ENCODE measurements around the gene NFS1. TPM values are rescaled to one million over a fixed set of nuclear protein-coding genes. Genes with fewer than 3 reads are reported as not detected.

Gene NFS1
- total and polyA plus RNA-seq, 2 of the 8 experiments (the other 6 are each of a cell fraction or from before 2014, with no cell fraction given) = 26.1 to 38.8 TPM

DNA sequence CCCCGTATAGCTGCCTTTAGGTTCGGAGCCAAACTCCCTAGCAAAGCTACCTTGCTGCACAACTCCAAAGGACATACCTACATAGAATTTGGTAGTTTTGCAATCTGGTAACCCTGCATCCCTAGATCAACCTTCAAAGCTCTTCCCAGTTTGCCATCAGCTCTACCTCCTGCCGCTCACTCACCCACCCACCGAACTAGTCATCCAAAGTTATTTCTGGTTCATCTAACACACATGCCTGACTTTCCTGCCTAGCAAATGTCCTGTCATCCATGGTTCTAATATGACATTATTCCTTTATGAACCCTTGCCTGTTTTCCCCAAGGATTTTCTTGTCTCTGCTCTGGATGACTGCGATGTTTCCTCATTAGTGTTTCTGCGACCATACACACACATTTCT lies 61.9 kb downstream of the NFS1 start (continued):
- TF ChIP-seq, protein P1, sequence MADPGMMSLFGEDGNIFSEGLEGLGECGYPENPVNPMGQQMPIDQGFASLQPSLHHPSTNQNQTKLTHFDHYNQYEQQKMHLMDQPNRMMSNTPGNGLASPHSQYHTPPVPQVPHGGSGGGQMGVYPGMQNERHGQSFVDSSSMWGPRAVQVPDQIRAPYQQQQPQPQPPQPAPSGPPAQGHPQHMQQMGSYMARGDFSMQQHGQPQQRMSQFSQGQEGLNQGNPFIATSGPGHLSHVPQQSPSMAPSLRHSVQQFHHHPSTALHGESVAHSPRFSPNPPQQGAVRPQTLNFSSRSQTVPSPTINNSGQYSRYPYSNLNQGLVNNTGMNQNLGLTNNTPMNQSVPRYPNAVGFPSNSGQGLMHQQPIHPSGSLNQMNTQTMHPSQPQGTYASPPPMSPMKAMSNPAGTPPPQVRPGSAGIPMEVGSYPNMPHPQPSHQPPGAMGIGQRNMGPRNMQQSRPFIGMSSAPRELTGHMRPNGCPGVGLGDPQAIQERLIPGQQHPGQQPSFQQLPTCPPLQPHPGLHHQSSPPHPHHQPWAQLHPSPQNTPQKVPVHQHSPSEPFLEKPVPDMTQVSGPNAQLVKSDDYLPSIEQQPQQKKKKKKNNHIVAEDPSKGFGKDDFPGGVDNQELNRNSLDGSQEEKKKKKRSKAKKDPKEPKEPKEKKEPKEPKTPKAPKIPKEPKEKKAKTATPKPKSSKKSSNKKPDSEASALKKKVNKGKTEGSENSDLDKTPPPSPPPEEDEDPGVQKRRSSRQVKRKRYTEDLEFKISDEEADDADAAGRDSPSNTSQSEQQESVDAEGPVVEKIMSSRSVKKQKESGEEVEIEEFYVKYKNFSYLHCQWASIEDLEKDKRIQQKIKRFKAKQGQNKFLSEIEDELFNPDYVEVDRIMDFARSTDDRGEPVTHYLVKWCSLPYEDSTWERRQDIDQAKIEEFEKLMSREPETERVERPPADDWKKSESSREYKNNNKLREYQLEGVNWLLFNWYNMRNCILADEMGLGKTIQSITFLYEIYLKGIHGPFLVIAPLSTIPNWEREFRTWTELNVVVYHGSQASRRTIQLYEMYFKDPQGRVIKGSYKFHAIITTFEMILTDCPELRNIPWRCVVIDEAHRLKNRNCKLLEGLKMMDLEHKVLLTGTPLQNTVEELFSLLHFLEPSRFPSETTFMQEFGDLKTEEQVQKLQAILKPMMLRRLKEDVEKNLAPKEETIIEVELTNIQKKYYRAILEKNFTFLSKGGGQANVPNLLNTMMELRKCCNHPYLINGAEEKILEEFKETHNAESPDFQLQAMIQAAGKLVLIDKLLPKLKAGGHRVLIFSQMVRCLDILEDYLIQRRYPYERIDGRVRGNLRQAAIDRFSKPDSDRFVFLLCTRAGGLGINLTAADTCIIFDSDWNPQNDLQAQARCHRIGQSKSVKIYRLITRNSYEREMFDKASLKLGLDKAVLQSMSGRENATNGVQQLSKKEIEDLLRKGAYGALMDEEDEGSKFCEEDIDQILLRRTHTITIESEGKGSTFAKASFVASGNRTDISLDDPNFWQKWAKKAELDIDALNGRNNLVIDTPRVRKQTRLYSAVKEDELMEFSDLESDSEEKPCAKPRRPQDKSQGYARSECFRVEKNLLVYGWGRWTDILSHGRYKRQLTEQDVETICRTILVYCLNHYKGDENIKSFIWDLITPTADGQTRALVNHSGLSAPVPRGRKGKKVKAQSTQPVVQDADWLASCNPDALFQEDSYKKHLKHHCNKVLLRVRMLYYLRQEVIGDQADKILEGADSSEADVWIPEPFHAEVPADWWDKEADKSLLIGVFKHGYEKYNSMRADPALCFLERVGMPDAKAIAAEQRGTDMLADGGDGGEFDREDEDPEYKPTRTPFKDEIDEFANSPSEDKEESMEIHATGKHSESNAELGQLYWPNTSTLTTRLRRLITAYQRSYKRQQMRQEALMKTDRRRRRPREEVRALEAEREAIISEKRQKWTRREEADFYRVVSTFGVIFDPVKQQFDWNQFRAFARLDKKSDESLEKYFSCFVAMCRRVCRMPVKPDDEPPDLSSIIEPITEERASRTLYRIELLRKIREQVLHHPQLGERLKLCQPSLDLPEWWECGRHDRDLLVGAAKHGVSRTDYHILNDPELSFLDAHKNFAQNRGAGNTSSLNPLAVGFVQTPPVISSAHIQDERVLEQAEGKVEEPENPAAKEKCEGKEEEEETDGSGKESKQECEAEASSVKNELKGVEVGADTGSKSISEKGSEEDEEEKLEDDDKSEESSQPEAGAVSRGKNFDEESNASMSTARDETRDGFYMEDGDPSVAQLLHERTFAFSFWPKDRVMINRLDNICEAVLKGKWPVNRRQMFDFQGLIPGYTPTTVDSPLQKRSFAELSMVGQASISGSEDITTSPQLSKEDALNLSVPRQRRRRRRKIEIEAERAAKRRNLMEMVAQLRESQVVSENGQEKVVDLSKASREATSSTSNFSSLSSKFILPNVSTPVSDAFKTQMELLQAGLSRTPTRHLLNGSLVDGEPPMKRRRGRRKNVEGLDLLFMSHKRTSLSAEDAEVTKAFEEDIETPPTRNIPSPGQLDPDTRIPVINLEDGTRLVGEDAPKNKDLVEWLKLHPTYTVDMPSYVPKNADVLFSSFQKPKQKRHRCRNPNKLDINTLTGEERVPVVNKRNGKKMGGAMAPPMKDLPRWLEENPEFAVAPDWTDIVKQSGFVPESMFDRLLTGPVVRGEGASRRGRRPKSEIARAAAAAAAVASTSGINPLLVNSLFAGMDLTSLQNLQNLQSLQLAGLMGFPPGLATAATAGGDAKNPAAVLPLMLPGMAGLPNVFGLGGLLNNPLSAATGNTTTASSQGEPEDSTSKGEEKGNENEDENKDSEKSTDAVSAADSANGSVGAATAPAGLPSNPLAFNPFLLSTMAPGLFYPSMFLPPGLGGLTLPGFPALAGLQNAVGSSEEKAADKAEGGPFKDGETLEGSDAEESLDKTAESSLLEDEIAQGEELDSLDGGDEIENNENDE (IDR thresholded peaks at IDR 0.05; ENCODE audit: insufficient replicate concordance, low read length) = no peak
- TF ChIP-seq POLR2A (IDR thresholded peaks at IDR 0.05; ENCODE audit: control extremely low read depth in 1 of 2, low read depth in 2 of 2, low read length in 2 of 2) = no peak
- TF ChIP-seq YY1 (IDR thresholded peaks at IDR 0.05; ENCODE audit: low read depth, low read length) = no peak
- TF ChIP-seq JUND (IDR thresholded peaks at IDR 0.05; ENCODE audit: low read length) = no peak
- TF ChIP-seq CHD2 (IDR thresholded peaks at IDR 0.05; ENCODE audit: low read length) = no peak
- no peak for TF ChIP-seq CBX8 (IDR thresholded peaks at IDR 0.05; ENCODE audit: borderline replicate concordance, low read depth, low read length)
- TF ChIP-seq SP4 (IDR thresholded peaks at IDR 0.05; ENCODE audit: low read length) = no peak
- no peak for TF ChIP-seq CHD1 (IDR thresholded peaks at IDR 0.05; ENCODE audit: low read depth, low read length)
- TF ChIP-seq, protein P2, sequence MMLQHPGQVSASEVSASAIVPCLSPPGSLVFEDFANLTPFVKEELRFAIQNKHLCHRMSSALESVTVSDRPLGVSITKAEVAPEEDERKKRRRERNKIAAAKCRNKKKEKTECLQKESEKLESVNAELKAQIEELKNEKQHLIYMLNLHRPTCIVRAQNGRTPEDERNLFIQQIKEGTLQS (IDR thresholded peaks at IDR 0.05; ENCODE audit: insufficient read depth, low read depth, low read length) = no peak
- TF ChIP-seq ZNF274 (IDR thresholded peaks at IDR 0.05; ENCODE audit: borderline replicate concordance, extremely low read depth, low read length) = no peak
- no peak for TF ChIP-seq EP300 (IDR thresholded peaks at IDR 0.05; ENCODE audit: borderline replicate concordance in 1 of 2, low read depth in 2 of 2, low read length in 2 of 2)
- no peak for TF ChIP-seq RXRA (IDR thresholded peaks at IDR 0.05; ENCODE audit: insufficient read depth, low read depth, low read length)
